ENCODE measurements around the gene HIBCH.

GRCh38 chr2:190280565-190281350, 38.9 kb downstream of the HIBCH start:
- TF ChIP-seq CTCF (conservative IDR thresholded peaks at IDR 0.05; ENCODE audit: low read length) (no peak), EZH2phosphoT487 (IDR thresholded peaks at IDR 0.05; ENCODE audit: borderline replicate concordance, low read depth, low read length) (no peak)
